Osteocyte (in vitro differentiated cells): ENCODE measurements around the gene PDIK1L. TPM values are rescaled to one million over a fixed set of nuclear protein-coding genes. Genes with fewer than 3 reads are reported as not detected.

Experiments
- DNase-seq: peaks from one replicate; pipeline ENCODE4 v3.0.0; 2021; ENCODE audit warnings: mixed read lengths; ENCODE audit not compliant: unreplicated experiment; ENCODE audit errors: extremely low spot score
- H3K27ac Mint-ChIP-seq: one replicate; pipeline ENCODE4 v1.8.0; 2021; ENCODE audit warnings: mild to moderate bottlenecking, mixed read lengths; ENCODE audit not compliant: unreplicated experiment
- H3K27me3 Mint-ChIP-seq: one replicate; pipeline ENCODE4 v1.8.0; 2021; ENCODE audit warnings: mixed read lengths; ENCODE audit not compliant: unreplicated experiment
- H3K36me3 Mint-ChIP-seq: one replicate; pipeline ENCODE4 v1.8.0; 2021; ENCODE audit warnings: mixed read lengths; ENCODE audit not compliant: unreplicated experiment
- H3K4me1 Mint-ChIP-seq: one replicate; pipeline ENCODE4 v1.8.0; 2021; ENCODE audit warnings: mixed read lengths; ENCODE audit not compliant: unreplicated experiment
- H3K4me3 Mint-ChIP-seq: one replicate; pipeline ENCODE4 v1.8.0; 2021; ENCODE audit warnings: mild to moderate bottlenecking, moderate library complexity, mixed read lengths; ENCODE audit not compliant: unreplicated experiment
- H3K9me3 Mint-ChIP-seq: one replicate; pipeline ENCODE4 v1.8.0; 2021; ENCODE audit warnings: mixed read lengths; ENCODE audit not compliant: unreplicated experiment
- CTCF ChIP-seq: fragments of 200-600 bp; sonication (generic); IDR thresholded peaks from 2 replicates; pipeline ENCODE4 v1.5.0; 2021; ENCODE audit warnings: antibody characterized with exemption, mild to moderate bottlenecking, moderate library complexity
- total RNA-seq: library from RNA; stranded (reverse); gene quantifications from 2 replicates; pipeline ENCODE4 v1.2.1, GENCODE V29; 2021

The PDIK1L gene
- total RNA-seq, 1 donor from 2014 or later, result 7.8 TPM

- no peaks in the 10 kb centered on the region for H3K4me1 Mint-ChIP-seq
- no peaks in the 10 kb centered on the region for H3K36me3 Mint-ChIP-seq
- no peak for TF ChIP-seq CTCF
- no peak overlapping the region for H3K4me3 Mint-ChIP-seq
- no peaks in the 10 kb centered on the region for H3K9me3 Mint-ChIP-seq
- no peak for DNase-seq
- H3K27ac Mint-ChIP-seq, result no peak overlapping the region
- H3K27me3 Mint-ChIP-seq, result peaks cover 27% of the 10 kb centered on the region
Observed at GRCh38 chr1:26081267-26082019, 30.2 kb upstream of the PDIK1L start.

DNA sequence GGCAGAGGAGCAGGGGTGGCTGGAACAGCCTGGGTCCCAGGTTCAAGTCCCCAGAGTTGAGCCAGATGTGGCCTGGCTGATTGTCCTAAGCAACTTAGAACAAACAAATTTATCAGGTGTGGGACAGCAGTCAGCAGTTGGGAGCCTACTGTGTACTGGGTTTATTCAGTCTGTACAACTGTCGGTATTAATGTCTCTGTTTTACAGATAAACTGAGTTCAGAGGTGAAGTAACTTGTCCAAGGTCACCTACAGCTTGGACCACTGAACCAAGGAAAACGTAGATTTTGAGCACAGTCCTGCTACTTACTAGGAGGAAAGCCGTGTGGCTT is 29.6 kb upstream of the PDIK1L start:
- H3K4me3 Mint-ChIP-seq, result no peak overlapping the region
- peaks cover 32% of the 10 kb centered on the region for H3K27me3 Mint-ChIP-seq
- DNase-seq, result no peak
- no peak overlapping the region for H3K27ac Mint-ChIP-seq
- no peaks in the 10 kb centered on the region for H3K36me3 Mint-ChIP-seq
- TF ChIP-seq CTCF, result no peak
- no peaks in the 10 kb centered on the region for H3K4me1 Mint-ChIP-seq
- H3K9me3 Mint-ChIP-seq, result no peaks in the 10 kb centered on the region

DNA sequence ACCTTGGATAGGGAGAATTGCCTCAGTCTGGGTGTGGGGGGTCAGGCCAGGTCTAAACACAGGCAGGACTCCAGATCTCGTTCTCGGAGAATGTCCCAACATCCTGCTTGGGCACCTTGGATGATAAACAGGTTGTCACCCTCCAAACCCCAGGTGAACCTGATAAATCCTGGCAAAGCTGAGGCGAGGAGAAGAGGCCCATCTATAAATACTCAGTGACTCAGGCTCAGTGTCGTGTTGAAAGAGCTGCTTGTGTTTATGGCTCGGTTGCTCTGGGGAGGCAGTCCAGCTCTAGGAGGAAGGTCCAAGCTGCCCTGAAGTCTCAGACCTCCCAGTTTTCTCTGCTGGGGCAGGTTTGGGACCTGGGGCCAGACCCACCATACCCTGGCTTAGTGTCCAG is 28.4 kb upstream of the PDIK1L start:
- Mint-ChIP-seq H3K9me3 (no peaks in the 10 kb centered on the region), H3K27ac (no peak overlapping the region), H3K36me3 (no peaks in the 10 kb centered on the region), H3K27me3 (peaks cover 31% of the 10 kb centered on the region), H3K4me3 (no peak overlapping the region), H3K4me1 (no peaks in the 10 kb centered on the region)
- no peak for DNase-seq
- no peak for TF ChIP-seq CTCF

GRCh38 chr1:26084091-26084561 is 27.5 kb upstream of the PDIK1L start:
- no peak for DNase-seq
- Mint-ChIP-seq H3K4me3 (no peak overlapping the region), H3K27me3 (peaks cover 25% of the 10 kb centered on the region), H3K4me1 (no peaks in the 10 kb centered on the region), H3K36me3 (no peaks in the 10 kb centered on the region), H3K9me3 (no peaks in the 10 kb centered on the region), H3K27ac (no peak overlapping the region)
- TF ChIP-seq CTCF, result no peak

DNA sequence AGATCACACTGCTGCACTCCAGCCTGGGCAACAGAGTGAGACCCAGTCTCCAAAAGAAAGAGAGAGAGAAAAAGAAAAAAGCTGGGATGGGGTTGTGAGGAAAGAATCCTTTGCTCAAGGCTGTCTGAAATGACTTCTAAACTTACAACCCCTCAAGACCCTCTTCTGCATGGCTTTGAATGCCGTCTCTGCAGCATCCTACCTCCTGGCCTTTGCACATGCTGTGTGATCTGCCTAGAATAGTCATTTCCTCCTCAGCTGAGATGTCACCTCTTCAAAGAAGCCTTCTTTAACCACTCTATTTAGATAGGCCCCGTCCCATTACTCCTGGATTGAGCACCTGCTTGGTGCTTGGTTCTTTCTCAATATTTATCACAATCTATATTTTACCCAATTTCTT is 26.8 kb upstream of the PDIK1L start:
- no peak for TF ChIP-seq CTCF
- DNase-seq, result no peak
- Mint-ChIP-seq H3K4me1 (no peaks in the 10 kb centered on the region), H3K36me3 (no peaks in the 10 kb centered on the region), H3K27me3 (peaks cover 25% of the 10 kb centered on the region), H3K4me3 (no peak overlapping the region), H3K9me3 (no peaks in the 10 kb centered on the region), H3K27ac (no peak overlapping the region)
